ENCODE results near the gene MRPL36.

Gene MRPL36

DNA sequence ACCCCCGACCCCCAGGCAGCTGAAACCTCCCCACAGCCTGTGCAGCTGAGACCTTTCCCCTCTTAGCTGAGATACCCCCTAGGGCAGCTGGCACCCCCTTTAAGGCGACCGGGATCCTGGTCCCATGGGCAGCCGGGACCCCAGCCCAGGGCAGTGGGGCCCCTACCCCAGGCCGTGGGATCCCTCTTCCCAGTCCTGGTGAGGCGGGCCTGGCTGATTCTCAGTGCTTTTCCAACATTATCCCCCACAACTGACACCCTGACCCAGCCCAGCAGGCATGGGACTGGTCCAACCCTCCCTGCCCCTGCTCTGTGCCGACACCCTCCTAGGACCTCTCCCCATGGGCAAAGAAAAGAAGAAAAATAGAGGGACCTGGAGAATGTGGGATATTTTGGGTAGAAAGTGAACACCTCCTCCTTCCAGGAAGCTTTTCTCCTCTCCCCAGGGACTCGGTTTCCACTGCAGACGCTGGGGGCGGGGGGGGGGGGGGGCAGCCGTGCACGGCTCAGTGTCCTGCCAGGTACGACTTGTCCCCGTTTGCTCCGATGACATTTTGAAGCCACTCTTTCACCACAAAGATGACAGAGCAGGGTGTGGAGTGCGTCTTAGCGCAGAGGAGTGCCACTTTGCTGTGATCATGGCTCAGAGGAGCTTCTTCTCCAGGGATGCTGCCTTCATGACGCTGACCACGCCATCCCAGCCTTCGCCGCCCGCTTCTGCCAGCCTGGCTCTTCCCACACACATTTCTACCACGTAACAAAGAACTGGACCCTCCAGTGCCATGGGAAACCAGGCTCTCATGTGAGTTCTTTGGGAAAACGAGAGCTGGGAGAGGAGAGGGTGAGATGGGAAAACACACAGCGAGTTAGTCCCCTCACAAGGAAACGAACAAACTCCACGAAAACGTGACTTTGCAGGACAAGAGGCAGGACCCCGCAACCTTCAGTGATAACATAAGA lies 47.5 kb downstream of the MRPL36 start:
- ChIA-PET POLR2A (no interaction called here), CTCF (no interaction called here)
- no peak overlapping the region for H3K27ac ChIP-seq (ENCODE audit: insufficient read depth in 1 of 2, low read depth in 1 of 2, low read length in 2 of 2, poor library complexity in 1 of 2, severe bottlenecking in 2 of 2)
- DNase-seq, result no peak
- WGBS (ENCODE audit: insufficient coverage), result 89% methylated on average over 17 of the region's 29 CpGs
- H3K27me3 ChIP-seq (replicated peaks in 2 of 5; ENCODE audit: control insufficient read depth in 4 of 5, insufficient read depth in 5 of 5, low read length in 4 of 5), result peaks cover 0 to 36% (median 5%) of the 10 kb centered on the region in 5 experiments
- peaks cover 0 to 2% (median 0%) of the 10 kb centered on the region in 4 experiments for H3K4me1 ChIP-seq (ENCODE audit: control extremely low read depth in 1 of 4, control insufficient read depth in 4 of 4, insufficient read depth in 4 of 4, low read length in 3 of 4)
- H3K4me3 ChIP-seq (ENCODE audit: control insufficient read depth in 1 of 7, extremely low read depth in 1 of 7, insufficient read depth in 4 of 7, low read depth in 2 of 7, low read length in 6 of 7), result no peak overlapping the region
- no peaks in the 10 kb centered on the region for H3K9me3 ChIP-seq (ENCODE audit: control extremely low read depth in 1 of 5, control insufficient read depth in 4 of 5, insufficient read depth in 2 of 5, low read depth in 1 of 5, low read length in 4 of 5)
- no peaks in the 10 kb centered on the region for H3K36me3 ChIP-seq (ENCODE audit: control insufficient read depth in 4 of 4, insufficient read depth in 4 of 4, low read length in 3 of 4)

DNA sequence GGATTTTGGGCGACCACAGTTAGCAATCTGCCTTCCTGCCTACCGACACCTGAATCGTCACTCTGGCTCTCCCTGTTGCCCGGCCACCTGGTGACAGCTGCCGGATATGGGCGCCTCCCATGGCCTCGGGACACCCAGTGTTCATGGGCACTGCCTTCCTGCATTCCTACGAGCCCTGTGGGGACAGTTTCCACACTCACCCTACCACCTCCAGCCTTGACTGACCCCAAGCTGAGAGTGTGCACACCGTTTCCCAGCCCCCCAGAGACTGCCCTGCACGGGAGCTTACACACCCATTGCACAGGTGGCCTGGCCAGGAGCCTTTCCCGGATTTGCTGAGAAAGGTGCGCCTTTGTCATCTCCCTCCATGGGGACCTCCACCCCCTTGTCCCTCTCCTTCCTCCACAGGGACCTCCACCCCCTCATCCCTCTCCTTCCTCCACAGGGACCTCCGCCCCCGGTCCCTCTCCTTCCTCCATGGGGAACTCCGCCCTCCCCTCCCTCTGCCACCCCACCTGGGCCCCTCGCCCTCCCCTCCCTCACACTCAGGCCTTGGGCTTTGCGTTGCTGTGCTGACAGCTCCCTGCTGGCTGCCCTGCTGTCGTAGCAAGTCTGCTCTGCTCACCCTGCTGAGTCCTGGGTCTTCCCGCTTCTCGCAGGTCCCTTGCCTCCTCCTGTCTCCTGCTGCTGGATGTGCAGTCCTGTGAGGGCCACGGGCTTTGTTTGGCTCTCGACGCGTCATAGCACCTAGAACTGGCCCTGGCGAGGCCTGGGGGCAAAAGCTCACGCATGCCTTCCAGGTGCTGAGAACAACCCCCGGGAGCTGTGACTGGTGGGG lies 48.4 kb downstream of the MRPL36 start:
- H3K27me3 ChIP-seq (replicated peaks in 2 of 5; ENCODE audit: control insufficient read depth in 4 of 5, insufficient read depth in 5 of 5, low read length in 4 of 5), result peaks cover 0 to 36% (median 4%) of the 10 kb centered on the region in 5 experiments
- H3K27ac ChIP-seq (ENCODE audit: insufficient read depth in 1 of 2, low read depth in 1 of 2, low read length in 2 of 2, poor library complexity in 1 of 2, severe bottlenecking in 2 of 2), result no peak overlapping the region
- no peak overlapping the region for H3K4me3 ChIP-seq (ENCODE audit: control insufficient read depth in 1 of 7, extremely low read depth in 1 of 7, insufficient read depth in 4 of 7, low read depth in 2 of 7, low read length in 6 of 7)
- no peaks in the 10 kb centered on the region for H3K4me1 ChIP-seq (ENCODE audit: control extremely low read depth in 1 of 4, control insufficient read depth in 4 of 4, insufficient read depth in 4 of 4, low read length in 3 of 4)
- no peaks in the 10 kb centered on the region for H3K36me3 ChIP-seq (ENCODE audit: control insufficient read depth in 4 of 4, insufficient read depth in 4 of 4, low read length in 3 of 4)
- no peaks in the 10 kb centered on the region for H3K9me3 ChIP-seq (ENCODE audit: control extremely low read depth in 1 of 5, control insufficient read depth in 4 of 5, insufficient read depth in 2 of 5, low read depth in 1 of 5, low read length in 4 of 5)
- 64% methylated on average over 24 of the region's 27 CpGs for WGBS (ENCODE audit: insufficient coverage)
- POLR2A ChIA-PET, result no interaction called here
- CTCF ChIA-PET, result no interaction called here
- no peak for DNase-seq

DNA sequence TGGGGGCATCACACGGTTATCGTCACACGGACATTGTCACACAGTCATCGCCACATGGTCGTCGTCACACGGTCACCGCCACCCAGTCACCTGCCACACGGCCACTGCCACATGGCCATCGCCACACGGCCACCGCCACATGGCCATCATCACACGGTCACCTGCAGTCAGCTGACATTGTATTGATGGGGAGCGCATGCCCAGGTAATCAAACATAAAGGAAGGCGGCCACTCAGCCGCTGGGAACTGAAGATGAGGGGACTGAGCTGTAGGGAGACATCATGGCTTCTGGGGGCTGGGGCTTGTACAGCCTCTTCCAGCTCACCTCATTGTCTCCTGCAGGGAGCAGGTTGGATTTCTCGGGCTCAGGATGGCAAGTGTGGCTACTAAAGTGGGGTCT lies 49.2 kb downstream of the MRPL36 start:
- CTCF ChIA-PET, result no interaction called here
- WGBS (ENCODE audit: insufficient coverage), result 92% methylated on average over 12 of the region's 17 CpGs
- POLR2A ChIA-PET, result no interaction called here
- no peak for DNase-seq
- Histone ChIP-seq H3K36me3 (ENCODE audit: control insufficient read depth in 4 of 4, insufficient read depth in 4 of 4, low read length in 3 of 4) (no peaks in the 10 kb centered on the region), H3K9me3 (ENCODE audit: control extremely low read depth in 1 of 5, control insufficient read depth in 4 of 5, insufficient read depth in 2 of 5, low read depth in 1 of 5, low read length in 4 of 5) (no peaks in the 10 kb centered on the region), H3K27me3 (replicated peaks in 2 of 5; ENCODE audit: control insufficient read depth in 4 of 5, insufficient read depth in 5 of 5, low read length in 4 of 5) (peaks cover 0 to 32% (median 4%) of the 10 kb centered on the region in 5 experiments), H3K4me3 (ENCODE audit: control insufficient read depth in 1 of 7, extremely low read depth in 1 of 7, insufficient read depth in 4 of 7, low read depth in 2 of 7, low read length in 6 of 7) (no peak overlapping the region), H3K27ac (ENCODE audit: insufficient read depth in 1 of 2, low read depth in 1 of 2, low read length in 2 of 2, poor library complexity in 1 of 2, severe bottlenecking in 2 of 2) (no peak overlapping the region), H3K4me1 (ENCODE audit: control extremely low read depth in 1 of 4, control insufficient read depth in 4 of 4, insufficient read depth in 4 of 4, low read length in 3 of 4) (no peaks in the 10 kb centered on the region)

DNA sequence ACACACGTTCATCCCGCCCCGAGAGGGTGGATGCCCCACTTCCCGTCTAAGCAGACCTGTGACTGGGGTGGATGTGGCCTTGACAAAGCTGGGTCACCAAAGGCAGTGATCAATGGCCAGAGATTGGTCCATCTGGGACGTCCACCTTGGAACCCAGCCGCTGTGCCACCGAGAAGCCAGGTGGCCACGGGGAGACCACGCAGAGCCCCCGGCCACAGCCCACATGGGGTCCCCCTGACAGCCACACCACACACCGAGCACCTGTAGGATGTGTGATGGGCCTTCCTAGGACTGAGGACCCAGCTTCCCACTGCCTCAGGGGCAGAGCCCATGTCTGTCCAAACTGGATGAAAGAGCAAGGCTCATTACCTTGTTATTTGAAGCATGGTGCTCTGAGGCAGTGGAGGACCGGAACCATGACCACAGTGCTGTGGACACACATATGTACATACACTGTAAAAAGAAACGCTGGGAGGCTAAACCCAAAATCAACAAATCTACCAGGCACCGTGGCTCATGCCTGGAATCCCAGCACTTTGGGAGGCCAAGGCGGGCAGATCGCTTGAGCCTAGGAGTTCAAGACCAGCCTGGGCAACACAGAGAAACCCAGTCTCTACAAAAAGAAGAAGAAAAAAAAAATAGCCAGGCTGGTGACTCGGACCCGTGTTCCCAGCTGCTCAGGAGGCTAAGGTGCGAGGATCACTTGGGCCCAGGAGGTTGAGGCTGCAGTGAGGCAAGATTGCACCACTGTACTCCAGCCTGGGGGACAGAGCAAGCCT lies 50.1 kb downstream of the MRPL36 start:
- DNase-seq, result no peak
- POLR2A ChIA-PET, result no interaction called here
- no peaks in the 10 kb centered on the region for H3K4me1 ChIP-seq (ENCODE audit: control extremely low read depth in 1 of 4, control insufficient read depth in 4 of 4, insufficient read depth in 4 of 4, low read length in 3 of 4)
- no peaks in the 10 kb centered on the region for H3K36me3 ChIP-seq (ENCODE audit: control insufficient read depth in 4 of 4, insufficient read depth in 4 of 4, low read length in 3 of 4)
- no peaks in the 10 kb centered on the region for H3K9me3 ChIP-seq (ENCODE audit: control extremely low read depth in 1 of 5, control insufficient read depth in 4 of 5, insufficient read depth in 2 of 5, low read depth in 1 of 5, low read length in 4 of 5)
- peaks cover 0 to 35% (median 3%) of the 10 kb centered on the region in 5 experiments for H3K27me3 ChIP-seq (replicated peaks in 2 of 5; ENCODE audit: control insufficient read depth in 4 of 5, insufficient read depth in 5 of 5, low read length in 4 of 5)
- CTCF ChIA-PET, result no interaction called here
- 89% methylated on average over 15 of the region's 19 CpGs for WGBS (ENCODE audit: insufficient coverage)
- no peak overlapping the region for H3K4me3 ChIP-seq (ENCODE audit: control insufficient read depth in 1 of 7, extremely low read depth in 1 of 7, insufficient read depth in 4 of 7, low read depth in 2 of 7, low read length in 6 of 7)
- no peak overlapping the region for H3K27ac ChIP-seq (ENCODE audit: insufficient read depth in 1 of 2, low read depth in 1 of 2, low read length in 2 of 2, poor library complexity in 1 of 2, severe bottlenecking in 2 of 2)

DNA sequence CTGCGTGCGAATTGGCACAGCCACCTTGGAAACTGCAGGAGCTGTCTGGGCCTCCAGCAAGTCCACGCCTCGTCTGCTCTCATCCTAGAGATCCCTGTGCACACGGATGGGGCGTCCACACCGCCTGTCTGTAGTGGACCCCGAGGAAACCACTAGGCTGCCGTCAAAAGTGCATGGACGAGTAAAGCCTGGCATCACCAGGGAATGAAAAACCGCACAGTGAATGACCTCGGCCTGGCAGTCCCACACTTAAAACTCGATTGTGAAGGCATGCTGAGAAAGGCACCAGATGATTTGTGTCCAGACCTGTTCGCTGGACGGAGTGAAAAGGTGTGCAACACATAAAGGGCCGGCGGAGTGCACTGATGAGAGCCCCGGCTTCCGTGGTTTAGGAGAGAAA lies 50.8 kb downstream of the MRPL36 start:
- Histone ChIP-seq H3K27ac (ENCODE audit: insufficient read depth in 1 of 2, low read depth in 1 of 2, low read length in 2 of 2, poor library complexity in 1 of 2, severe bottlenecking in 2 of 2) (no peak overlapping the region), H3K27me3 (replicated peaks in 2 of 5; ENCODE audit: control insufficient read depth in 4 of 5, insufficient read depth in 5 of 5, low read length in 4 of 5) (peaks cover 0 to 35% (median 5%) of the 10 kb centered on the region in 5 experiments), H3K36me3 (ENCODE audit: control insufficient read depth in 4 of 4, insufficient read depth in 4 of 4, low read length in 3 of 4) (no peaks in the 10 kb centered on the region), H3K4me1 (ENCODE audit: control extremely low read depth in 1 of 4, control insufficient read depth in 4 of 4, insufficient read depth in 4 of 4, low read length in 3 of 4) (no peaks in the 10 kb centered on the region), H3K9me3 (ENCODE audit: control extremely low read depth in 1 of 5, control insufficient read depth in 4 of 5, insufficient read depth in 2 of 5, low read depth in 1 of 5, low read length in 4 of 5) (no peaks in the 10 kb centered on the region), H3K4me3 (ENCODE audit: control insufficient read depth in 1 of 7, extremely low read depth in 1 of 7, insufficient read depth in 4 of 7, low read depth in 2 of 7, low read length in 6 of 7) (no peak overlapping the region)
- WGBS (ENCODE audit: insufficient coverage), result 92% methylated on average over 19 of the region's 19 CpGs
- CTCF ChIA-PET, result no interaction called here
- no peak for DNase-seq
- POLR2A ChIA-PET, result no interaction called here
